ENCODE data around the gene EPS15.
"Not testable (repeated sequence)": the region's sequence is repeated elsewhere in the genome, so short reads cannot be mapped to it uniquely, and the experiment has no call there.

DNA sequence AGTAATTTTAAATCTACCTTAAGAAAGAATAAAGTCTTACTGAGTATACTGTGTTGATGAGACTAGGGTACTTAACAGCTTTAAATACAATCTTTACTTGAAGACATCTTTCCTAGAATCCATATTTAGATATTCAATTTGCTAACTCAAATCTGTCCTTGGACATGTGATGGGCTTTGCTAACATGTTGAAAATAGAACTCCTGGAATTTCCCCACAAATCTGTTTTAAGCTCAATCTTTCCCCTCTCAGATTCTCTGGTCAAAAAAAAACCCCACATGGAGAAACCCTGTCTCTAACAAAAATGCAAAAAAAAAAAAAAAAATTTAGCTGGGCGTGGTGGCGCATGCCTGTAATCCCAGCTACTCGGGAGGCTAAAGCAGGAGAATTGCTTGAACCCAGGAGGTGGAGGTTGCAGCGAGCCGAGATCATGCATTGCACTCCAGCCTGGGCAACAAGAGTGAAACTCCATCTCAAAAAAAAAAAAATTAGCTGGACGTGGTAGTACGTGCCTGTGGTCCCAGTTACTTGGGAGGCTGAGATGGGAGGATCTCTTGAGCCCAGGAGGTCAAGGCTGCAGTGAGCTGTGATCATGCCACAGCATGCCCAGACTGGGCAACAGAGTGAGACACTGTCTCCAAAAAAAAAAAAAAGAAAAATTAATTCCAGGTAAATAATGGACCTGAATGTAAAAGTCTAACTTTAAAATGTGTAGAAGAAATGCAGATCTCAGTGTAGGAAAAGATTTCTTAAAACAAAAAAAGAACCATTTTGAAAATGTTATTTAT lies 109.1 kb downstream of the EPS15 start:
- TF ChIP-seq EZH2phosphoT487 (IDR thresholded peaks at IDR 0.05; ENCODE audit: low read depth, severe bottlenecking, unreplicated experiment); EZH2 (IDR thresholded peaks at IDR 0.05; ENCODE audit: borderline replicate concordance): not testable (repeated sequence)
- TF ChIP-seq, protein P1, sequence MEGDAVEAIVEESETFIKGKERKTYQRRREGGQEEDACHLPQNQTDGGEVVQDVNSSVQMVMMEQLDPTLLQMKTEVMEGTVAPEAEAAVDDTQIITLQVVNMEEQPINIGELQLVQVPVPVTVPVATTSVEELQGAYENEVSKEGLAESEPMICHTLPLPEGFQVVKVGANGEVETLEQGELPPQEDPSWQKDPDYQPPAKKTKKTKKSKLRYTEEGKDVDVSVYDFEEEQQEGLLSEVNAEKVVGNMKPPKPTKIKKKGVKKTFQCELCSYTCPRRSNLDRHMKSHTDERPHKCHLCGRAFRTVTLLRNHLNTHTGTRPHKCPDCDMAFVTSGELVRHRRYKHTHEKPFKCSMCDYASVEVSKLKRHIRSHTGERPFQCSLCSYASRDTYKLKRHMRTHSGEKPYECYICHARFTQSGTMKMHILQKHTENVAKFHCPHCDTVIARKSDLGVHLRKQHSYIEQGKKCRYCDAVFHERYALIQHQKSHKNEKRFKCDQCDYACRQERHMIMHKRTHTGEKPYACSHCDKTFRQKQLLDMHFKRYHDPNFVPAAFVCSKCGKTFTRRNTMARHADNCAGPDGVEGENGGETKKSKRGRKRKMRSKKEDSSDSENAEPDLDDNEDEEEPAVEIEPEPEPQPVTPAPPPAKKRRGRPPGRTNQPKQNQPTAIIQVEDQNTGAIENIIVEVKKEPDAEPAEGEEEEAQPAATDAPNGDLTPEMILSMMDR (IDR thresholded peaks at IDR 0.05; ENCODE audit: poor library complexity): not testable (repeated sequence)

Measured in hepatocyte (in vitro differentiated cells).